ENCODE measurements around the gene SDR39U1. TPM values are rescaled to one million over a fixed set of nuclear protein-coding genes. Genes with fewer than 3 reads are reported as not detected.

SDR39U1 gene
- total RNA-seq, 4 donors from 2014 or later, result 35.1 to 75.6 (median 49.2) TPM

- no peaks in the 10 kb centered on the region for H3K27me3 ChIP-seq
- no peak for TF ChIP-seq POLR2A (IDR thresholded peaks at IDR 0.05)
- TF ChIP-seq CTCF (IDR thresholded peaks at IDR 0.05), result no peak
- peak in 1 of 2 donors; percentile 34 for DNase-seq
- WGBS, 2 donors, result 14 to 19% methylated on average over 7 of the region's 7 CpGs
- intact Hi-C loops (cut with DNase I), result no loop called here
- peak overlapping the region; percentile 42 to 83 (median 77) for H3K27ac ChIP-seq
- peak overlapping the region in 1 of 3 donors; percentile 60 for H3K4me3 ChIP-seq (replicated peaks in 1 of 3)
- H3K9me3 ChIP-seq, result no peaks in the 10 kb centered on the region
- H3K4me1 ChIP-seq, result peaks cover 34 to 50% of the 10 kb centered on the region in 2 donors
- H3K36me3 ChIP-seq, result no peaks in the 10 kb centered on the region
Measured at GRCh38 chr14:24398293-24398652, 44.3 kb downstream of the SDR39U1 start.

DNA sequence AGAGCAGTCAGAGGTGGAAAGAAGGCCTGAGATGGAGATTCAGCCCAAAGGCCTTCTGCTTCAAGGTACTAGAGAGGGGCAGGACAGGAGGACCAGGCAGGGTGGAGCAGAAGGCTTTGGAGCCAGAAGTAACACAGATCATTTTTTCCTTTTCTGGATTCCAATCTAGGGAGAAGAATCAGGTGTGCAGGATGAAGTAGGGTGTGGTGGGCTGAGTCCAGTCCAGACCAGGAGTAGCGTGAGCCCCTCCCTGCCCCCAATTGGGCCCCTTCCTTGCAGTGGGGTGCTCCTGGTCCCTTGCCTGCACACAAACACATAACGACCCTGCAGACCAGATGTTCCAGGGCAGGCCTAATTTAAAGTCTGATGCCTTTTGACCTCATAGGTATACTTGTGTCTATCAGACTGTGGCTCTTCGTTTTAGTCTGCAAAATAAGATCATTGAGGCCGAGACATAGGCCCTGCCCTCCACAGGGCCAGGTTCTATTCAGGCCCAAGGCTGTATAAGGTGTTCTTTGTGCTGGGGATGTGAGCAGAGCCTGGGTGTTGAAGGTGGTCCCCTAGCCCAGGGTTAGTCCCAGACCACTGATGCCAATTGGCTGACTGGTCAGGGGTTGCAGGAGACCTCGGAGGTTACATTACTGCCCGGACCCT, 44.8 kb downstream of the SDR39U1 start:
- no peak for TF ChIP-seq POLR2A (IDR thresholded peaks at IDR 0.05)
- no peak for TF ChIP-seq CTCF (IDR thresholded peaks at IDR 0.05)
- no peak overlapping the region for H3K4me3 ChIP-seq (replicated peaks in 1 of 3)
- H3K4me1 ChIP-seq, result peaks cover 34 to 45% of the 10 kb centered on the region in 2 donors
- no peaks in the 10 kb centered on the region for H3K9me3 ChIP-seq
- H3K27ac ChIP-seq, result peak overlapping the region in 2 of 3 donors; percentile 77 to 83
- no peak for DNase-seq
- no peaks in the 10 kb centered on the region for H3K36me3 ChIP-seq
- WGBS, 2 donors, result 62 to 70% methylated on average over 5 to 6 of the region's 6 CpGs
- H3K27me3 ChIP-seq, result no peaks in the 10 kb centered on the region
- intact Hi-C loops (cut with DNase I), result no loop called here

DNA sequence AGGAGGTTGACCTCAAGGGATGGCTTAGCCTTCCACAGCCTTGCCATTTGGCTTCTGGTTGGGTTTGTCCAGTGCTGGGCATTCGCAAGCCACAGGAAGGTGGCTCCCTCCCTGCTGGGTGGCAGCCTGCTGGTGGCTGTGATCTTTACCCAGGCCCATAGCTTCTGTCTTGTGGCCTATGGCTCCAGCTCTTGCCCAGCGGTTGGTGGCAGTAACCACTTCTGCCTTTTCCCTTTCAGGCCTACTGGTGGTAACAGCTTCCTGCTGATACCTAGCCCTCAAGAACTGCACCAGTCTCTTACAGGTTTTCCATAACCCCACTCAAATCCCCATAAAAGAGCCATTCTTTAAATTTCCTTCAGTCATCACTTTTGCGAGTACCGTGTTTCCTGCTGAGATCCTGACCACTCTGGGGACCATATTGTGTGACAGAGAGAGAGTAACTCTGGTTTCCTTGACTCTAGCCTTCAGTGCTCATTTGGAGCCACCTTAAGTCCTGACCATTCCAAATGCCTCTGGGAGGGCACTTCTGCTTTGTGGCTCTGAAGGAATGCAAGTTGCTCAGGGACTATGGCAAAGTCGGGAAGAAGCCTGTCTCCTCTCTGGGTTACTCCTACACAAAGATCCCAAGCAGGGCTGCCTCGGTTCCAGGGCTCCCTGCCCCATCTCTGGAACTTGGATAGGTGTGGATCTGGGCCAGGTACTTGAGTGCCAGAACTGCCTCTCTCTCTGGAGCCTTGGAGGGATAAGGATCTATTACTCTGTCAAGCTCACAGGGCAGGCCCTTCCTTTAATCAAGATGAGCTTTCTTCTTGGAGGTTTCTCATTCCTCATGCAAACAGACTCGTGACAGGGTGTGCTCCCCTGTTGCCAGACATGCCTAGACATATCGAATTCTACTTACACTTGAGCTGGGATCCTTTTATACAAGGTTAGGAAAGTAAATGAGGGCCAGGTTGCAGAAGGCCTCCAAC, 46.7 kb downstream of the SDR39U1 start:
- WGBS, 2 donors, result 57% methylated on average over 8 of the region's 8 CpGs
- intact Hi-C loops (cut with DNase I), result no loop called here
- Histone ChIP-seq H3K4me1 (peaks cover 21 to 33% of the 10 kb centered on the region in 2 donors), H3K4me3 (replicated peaks in 1 of 3) (no peak overlapping the region), H3K9me3 (no peaks in the 10 kb centered on the region), H3K27ac (no peak overlapping the region), H3K27me3 (no peaks in the 10 kb centered on the region), H3K36me3 (no peaks in the 10 kb centered on the region)
- TF ChIP-seq POLR2A (IDR thresholded peaks at IDR 0.05), result no peak
- TF ChIP-seq CTCF (IDR thresholded peaks at IDR 0.05), result no peak
- DNase-seq, result peak; percentile 46 to 52

GRCh38 chr14:24394275-24394674, 48.3 kb downstream of the SDR39U1 start:
- no peaks in the 10 kb centered on the region for H3K27me3 ChIP-seq
- DNase-seq, result no peak
- H3K9me3 ChIP-seq, result no peaks in the 10 kb centered on the region
- 53 to 62% methylated on average over 3 of the region's 3 CpGs for WGBS, 2 donors
- H3K36me3 ChIP-seq, result no peaks in the 10 kb centered on the region
- intact Hi-C loops (cut with DNase I), result no loop called here
- H3K27ac ChIP-seq, result no peak overlapping the region
- TF ChIP-seq CTCF (IDR thresholded peaks at IDR 0.05) (no peak), POLR2A (IDR thresholded peaks at IDR 0.05) (no peak)
- H3K4me3 ChIP-seq (replicated peaks in 1 of 3), result no peak overlapping the region
- peaks cover 5 to 17% of the 10 kb centered on the region in 2 donors for H3K4me1 ChIP-seq

Measured in thyroid gland (tissue), 4 donors.